Retinal pigment epithelial cell (primary cell): ENCODE measurements around the gene CCM2.
A peak's percentile ranks its signal among the peaks of the same experiment; 100 is the strongest.
"Not testable (repeated sequence)": the region's sequence is repeated elsewhere in the genome, so short reads cannot be mapped to it uniquely, and the experiment has no call there.

Experiments used
- DNase-seq: peaks from one replicate; pipeline ENCODE4 v3.0.0-alpha.2; 2010; ENCODE audit warnings: low read depth
- H3K4me3 ChIP-seq: 2 replicates; pipeline ENCODE4 v1.5.1; 2011; ENCODE audit warnings: mild to moderate bottlenecking, low read length, control low read depth, moderate library complexity
- TF ChIP-seq, protein P1 (sequence below): conservative IDR thresholded peaks from 2 replicates; pipeline ENCODE4 v1.5.1; 2011; ENCODE audit warnings: low read depth, low read length, control low read depth, inconsistent platforms

The CCM2 gene

DNA sequence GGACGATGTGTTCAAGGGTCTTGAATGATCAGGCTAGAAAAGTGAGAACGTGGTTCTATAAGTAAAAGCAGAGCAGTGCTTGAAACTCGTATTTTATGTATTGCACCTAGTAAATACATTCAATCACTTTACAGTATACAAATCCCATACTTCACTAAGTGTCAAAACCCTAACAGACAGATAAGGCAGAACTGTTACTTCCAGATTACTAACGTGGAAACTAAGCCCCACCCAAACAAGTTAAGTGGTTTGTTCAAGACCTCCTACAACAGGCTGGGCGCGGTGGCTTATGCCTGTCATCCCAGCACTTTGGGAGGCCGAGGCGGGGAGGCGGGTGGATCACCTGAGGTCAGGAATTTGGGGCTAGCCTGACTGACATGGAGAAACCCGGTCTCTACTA lies 12.0 kb upstream of the CCM2 start:
- TF ChIP-seq, protein P1, sequence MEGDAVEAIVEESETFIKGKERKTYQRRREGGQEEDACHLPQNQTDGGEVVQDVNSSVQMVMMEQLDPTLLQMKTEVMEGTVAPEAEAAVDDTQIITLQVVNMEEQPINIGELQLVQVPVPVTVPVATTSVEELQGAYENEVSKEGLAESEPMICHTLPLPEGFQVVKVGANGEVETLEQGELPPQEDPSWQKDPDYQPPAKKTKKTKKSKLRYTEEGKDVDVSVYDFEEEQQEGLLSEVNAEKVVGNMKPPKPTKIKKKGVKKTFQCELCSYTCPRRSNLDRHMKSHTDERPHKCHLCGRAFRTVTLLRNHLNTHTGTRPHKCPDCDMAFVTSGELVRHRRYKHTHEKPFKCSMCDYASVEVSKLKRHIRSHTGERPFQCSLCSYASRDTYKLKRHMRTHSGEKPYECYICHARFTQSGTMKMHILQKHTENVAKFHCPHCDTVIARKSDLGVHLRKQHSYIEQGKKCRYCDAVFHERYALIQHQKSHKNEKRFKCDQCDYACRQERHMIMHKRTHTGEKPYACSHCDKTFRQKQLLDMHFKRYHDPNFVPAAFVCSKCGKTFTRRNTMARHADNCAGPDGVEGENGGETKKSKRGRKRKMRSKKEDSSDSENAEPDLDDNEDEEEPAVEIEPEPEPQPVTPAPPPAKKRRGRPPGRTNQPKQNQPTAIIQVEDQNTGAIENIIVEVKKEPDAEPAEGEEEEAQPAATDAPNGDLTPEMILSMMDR: no peak
- H3K4me3 ChIP-seq: no peak overlapping the region
- no peak for DNase-seq

DNA sequence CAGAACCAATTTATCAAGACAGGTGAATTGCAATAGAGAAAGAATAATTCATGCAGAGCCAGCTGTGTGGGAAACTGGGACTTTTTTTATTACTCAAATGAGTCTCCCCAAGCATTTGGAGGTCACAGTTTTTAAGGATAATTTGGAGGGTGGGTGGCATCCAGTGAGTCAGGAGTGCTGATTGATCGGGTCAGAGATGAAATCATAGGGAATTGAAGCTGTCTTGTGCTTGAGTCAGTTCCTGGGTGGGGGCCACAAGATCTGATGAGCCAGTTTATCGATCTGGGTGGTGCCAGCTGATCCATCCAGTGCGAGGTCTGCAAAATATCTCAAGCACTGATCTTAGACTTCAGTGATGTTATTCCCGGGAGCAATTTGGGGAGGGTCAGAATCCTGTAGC lies 11.3 kb upstream of the CCM2 start:
- no peak overlapping the region for H3K4me3 ChIP-seq
- DNase-seq: no peak
- TF ChIP-seq, protein P1: no peak

DNA sequence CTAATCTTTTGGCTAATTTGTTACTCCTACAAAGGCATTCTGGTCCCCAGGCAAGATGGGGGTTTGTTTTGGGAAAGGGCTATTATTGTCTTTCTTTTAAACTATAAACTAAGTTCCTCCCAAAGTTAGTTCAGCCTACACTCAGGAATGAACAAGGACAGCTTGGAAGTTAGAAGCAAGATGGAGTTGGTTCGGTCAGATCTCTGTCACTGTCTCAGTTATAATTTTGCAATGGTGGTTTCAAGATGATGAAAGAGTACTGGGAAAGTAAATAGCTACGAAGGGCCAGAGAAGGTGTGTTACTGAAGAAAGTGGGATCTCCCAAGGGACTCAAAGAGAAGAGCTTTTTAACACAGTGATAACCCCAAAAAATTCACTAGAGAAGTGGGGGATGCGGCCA lies 10.9 kb upstream of the CCM2 start:
- TF ChIP-seq, protein P1: no peak
- no peak overlapping the region for H3K4me3 ChIP-seq
- DNase-seq: no peak

DNA sequence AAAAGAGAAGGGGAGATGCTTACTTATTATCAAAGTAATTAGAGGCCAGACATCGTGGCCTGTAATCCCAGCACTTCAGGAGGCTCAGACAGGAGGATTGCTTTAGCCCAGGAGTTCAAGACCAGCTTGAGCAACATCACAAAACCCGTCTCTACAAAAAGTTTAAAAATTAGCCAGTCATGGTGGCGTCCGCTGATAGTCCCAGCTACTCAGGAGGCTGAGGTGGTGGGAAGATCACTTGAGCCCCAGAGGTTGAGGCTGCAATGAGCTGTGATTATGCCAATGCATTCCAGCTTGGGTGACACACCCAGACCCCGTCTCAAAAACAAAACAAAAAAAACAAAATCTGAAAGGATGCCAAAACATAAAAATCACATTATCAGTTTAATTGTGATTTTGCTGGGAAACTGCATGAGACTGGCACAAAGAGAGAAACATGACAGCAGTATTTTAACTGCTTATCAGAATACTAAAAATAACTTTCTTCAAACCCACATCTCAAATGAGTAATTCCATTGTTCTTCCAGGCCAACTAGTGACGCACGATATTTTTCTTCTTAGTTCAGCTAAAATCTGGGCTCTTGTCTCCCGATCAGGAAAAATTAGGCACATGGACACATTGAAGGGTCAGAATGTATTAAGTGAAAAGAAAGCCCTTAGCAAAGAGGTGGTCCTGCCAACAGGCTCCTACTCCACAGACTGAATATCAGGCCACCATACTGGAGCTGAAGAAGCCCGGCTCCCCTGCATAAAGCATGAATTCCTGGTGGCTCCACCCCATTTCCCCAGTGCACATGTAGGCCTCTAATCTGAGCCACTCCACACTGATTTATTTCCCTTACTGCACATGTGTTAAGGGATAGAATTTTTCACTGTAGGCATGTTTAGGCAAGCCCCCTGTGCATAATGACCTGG lies 9.6 kb upstream of the CCM2 start:
- peak; percentile 73 for DNase-seq
- H3K4me3 ChIP-seq: no peak overlapping the region
- TF ChIP-seq, protein P1: no peak

DNA sequence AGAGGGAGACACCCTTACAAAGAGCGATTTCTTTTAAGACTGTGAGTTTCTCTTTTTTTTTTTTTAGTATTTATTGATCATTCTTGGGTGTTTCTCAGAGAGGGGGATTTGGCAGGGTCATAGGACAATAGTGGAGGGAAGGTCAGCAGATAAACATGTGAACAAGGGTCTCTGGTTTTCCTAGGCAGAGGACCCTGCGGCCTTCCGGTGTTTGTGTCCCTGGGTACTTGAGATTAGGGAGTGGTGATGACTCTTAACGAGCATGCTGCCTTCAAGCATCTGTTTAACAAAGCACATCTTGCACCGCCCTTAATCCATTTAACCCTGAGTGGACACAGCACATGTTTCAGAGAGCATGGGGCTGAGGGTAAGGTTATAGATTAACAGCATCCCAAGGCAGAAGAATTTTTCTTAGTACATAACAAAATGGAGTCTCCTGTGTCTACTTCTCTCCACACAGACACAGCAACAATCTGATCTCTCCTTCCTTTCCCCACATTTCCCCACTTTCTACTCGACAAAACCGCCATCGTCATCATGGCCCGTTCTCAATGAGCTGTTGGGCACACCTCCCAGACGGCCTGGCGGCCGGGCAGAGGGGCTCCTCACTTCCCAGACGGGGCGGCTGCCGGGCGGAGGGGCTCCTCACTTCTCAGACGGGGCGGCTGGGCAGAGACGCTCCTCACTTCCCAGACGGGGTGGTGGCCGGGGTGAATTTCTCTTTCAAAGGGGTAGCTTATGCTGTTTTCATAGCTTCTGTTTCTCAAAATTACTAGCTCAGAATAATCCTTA lies 7.8 kb upstream of the CCM2 start:
- H3K4me3 ChIP-seq: not testable (repeated sequence)

DNA sequence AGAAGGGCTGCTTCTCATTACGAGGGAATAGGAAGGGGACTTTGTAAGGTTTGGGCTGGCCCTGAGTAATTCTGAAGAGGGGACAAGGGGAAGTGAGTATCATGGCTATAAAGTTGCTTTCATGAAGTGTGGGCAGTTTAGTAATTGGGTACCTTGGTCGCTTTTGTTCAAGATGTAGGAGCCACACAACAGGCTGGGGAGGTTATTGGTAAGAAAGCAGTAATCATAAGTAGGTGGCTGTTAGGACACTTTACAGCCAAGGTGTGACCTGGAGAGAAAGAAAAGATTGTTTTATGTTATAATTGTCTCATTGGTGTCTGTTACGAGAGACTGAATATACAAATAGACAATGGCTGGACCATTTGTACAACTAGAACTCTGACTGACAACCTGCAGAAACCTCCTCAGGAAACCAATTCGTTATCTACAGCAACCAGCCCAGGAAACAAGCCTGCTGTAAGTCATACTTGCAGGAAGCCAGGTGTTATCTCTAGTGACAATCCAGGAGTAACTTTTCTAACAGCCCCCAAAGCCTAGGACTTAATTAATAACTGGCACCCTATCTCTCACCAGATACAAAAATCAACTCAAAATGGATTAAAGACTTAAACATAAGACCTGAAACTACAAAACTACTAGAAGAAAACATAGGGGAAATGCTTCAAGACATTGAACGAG lies 5.0 kb upstream of the CCM2 start:
- H3K4me3 ChIP-seq: no peak overlapping the region
- TF ChIP-seq, protein P1: no peak
- DNase-seq: no peak

More for the DNA sequence above, 7.8 kb upstream of the CCM2 start:
- not testable (repeated sequence) for DNase-seq

DNA sequence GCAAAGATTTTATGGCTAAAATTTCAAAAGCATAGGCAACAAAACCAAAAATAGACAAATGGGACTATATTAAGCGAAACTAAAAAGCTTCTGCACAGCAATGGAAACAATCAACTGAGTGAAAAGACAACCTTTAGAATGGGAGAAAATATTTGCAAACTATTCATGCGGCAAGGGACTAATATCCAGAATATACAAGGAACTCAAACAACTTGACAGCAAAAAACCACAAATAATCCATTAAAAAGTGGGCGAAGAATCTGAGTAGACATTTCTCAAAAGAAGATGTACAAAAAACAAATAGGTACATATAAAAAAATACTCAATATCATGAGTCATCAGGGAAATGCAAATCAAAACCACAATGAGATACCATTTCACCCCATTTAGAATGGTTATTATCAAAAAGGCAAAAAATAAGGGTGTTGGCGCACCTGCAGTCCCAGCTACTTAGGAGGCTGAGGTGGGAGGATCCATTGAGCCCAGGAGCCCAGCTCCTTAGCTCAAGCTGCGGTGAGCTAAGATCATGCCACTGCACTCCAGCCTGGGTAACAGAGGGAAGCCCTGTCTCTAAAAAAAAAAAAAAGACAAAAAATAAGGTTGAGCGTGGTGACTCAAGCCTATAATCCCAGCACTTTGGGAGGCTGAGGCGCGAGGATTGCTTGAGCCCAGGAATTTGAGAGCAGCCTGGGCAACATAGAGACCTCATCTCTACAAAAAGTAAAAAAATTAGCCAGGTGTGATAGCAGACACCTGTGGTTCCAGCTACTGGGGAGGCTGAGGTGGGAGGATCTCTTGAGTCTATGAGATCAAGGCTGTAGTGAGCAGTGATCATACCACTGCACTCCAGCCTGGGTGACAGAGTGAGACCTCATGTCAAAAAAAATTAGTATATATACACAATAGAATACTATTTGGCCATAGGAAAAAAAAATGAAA lies 4.2 kb upstream of the CCM2 start:
- TF ChIP-seq, protein P1: no peak
- H3K4me3 ChIP-seq: no peak overlapping the region
- no peak for DNase-seq
